GM12878 (cell line): ENCODE measurements around the gene PLEKHA1. TPM values are rescaled to one million over a fixed set of nuclear protein-coding genes. Genes with fewer than 3 reads are reported as not detected.

Experiments
- ATAC-seq: fragments of 200-7000 bp; cut with Tn5 transposase; 3 replicates; pipeline ENCODE4 v1.9.1; 2020; ENCODE audit warnings: mild to moderate bottlenecking, moderate library complexity
- BruUV-seq: library from RNA; stranded (reverse); fragments of 400-500 nt; replicated peaks from 2 replicates; lab custom pipeline; 2021; lab: Mats Ljungman, UMichigan
- CTCF ChIA-PET: fragments of 300-600 bp; sonication (Branson Sonifier 250); formaldehyde crosslinking; extraction: SDS; loops from one replicate; lab custom pipeline; 2021; ENCODE audit warnings: inconsistent platforms; lab: Yijun Ruan, JAX
- POLR2A ChIA-PET: fragments of 350-600 bp; formaldehyde crosslinking; extraction: SDS; loops from one replicate; lab custom pipeline; 2021; ENCODE audit warnings: inconsistent platforms; lab: Charles Lee
- RAD21 ChIA-PET: fragments of 300-600 bp; sonication (Branson Sonifier 250); formaldehyde crosslinking; loops from one replicate; lab custom pipeline; 2023; ENCODE audit warnings: antibody characterized with exemption; ENCODE audit not compliant: unreplicated experiment; lab: Charles Lee
- SMC1A ChIA-PET: fragments of 300-600 bp; sonication (Branson Sonifier 250); formaldehyde crosslinking; loops from one replicate; lab custom pipeline; 2023; ENCODE audit not compliant: unreplicated experiment, uncharacterized antibody; lab: Charles Lee
- DNase-seq: peaks from one replicate; pipeline ENCODE4 v3.0.0-alpha.2; 2011; ENCODE audit warnings: low read depth, low spot score
- FAIRE-seq: peaks from 3 replicates; lab custom pipeline; 2011; peaks lifted over from hg19 to GRCh38; lab: Jason Lieb, UNC
- H2AFZ ChIP-seq: 2 replicates; pipeline ENCODE4 v1.6.0; 2011; ENCODE audit warnings: low read depth, low read length, control low read depth; ENCODE audit not compliant: control insufficient read depth
- H3K27ac ChIP-seq: 2 replicates; pipeline ENCODE4 v1.5.1; 2011; ENCODE audit warnings: control low read depth; ENCODE audit not compliant: control insufficient read depth, insufficient read depth
- H3K27me3 ChIP-seq, 2 experiments: replicated peaks in 1 of 2; 2 replicates each; pipeline versions ENCODE4 v1.6.0 to v1.6.1; 2011; ENCODE audit warnings: low read length in 1 of 2; ENCODE audit not compliant: control insufficient read depth in 2 of 2, insufficient read depth in 2 of 2
- H3K36me3 ChIP-seq, 2 experiments: 2 replicates each; pipeline ENCODE4 v1.5.1; 2011; ENCODE audit warnings: low read length in 1 of 2; ENCODE audit not compliant: control insufficient read depth in 2 of 2, insufficient read depth in 2 of 2
- H3K4me1 ChIP-seq: 2 replicates; pipeline ENCODE4 v1.6.1; 2011; ENCODE audit warnings: mild to moderate bottlenecking, low read length, moderate library complexity, mixed read lengths; ENCODE audit not compliant: control insufficient read depth, insufficient read depth
- H3K4me2 ChIP-seq: 2 replicates; pipeline ENCODE4 v1.6.0; 2011; ENCODE audit warnings: control low read depth; ENCODE audit not compliant: control insufficient read depth, insufficient read depth
- H3K4me3 ChIP-seq: fragments of 200-600 bp; sonication (generic); 2 replicates; pipeline ENCODE4 v1.5.1; 2016
- H3K79me2 ChIP-seq: 2 replicates; pipeline ENCODE4 v1.6.0; 2011; ENCODE audit warnings: low read length; ENCODE audit not compliant: control insufficient read depth, insufficient read depth
- H3K9ac ChIP-seq: 2 replicates; pipeline ENCODE4 v1.8.0; 2011; ENCODE audit warnings: low read length, control low read depth, mixed read lengths; ENCODE audit not compliant: control insufficient read depth, insufficient read depth
- H3K9me3 ChIP-seq: replicated peaks from 3 replicates; pipeline ENCODE4 v1.5.1; 2011; ENCODE audit warnings: mild to moderate bottlenecking, low read length; ENCODE audit not compliant: control insufficient read depth, insufficient read depth
- H4K20me1 ChIP-seq: 2 replicates; pipeline ENCODE4 v1.6.0; 2011; ENCODE audit not compliant: control insufficient read depth, insufficient read depth
- ATF7 ChIP-seq: fragments of 450-650 bp; IDR thresholded peaks from 2 replicates; pipeline ENCODE4 v1.6.1; 2016; ENCODE audit warnings: low read depth, mild to moderate bottlenecking
- CBX3 ChIP-seq: fragments of 200-600 bp; sonication (generic); IDR thresholded peaks from 2 replicates; pipeline ENCODE4 v1.6.1; 2016; ENCODE audit warnings: low read depth, borderline replicate concordance
- CEBPB ChIP-seq, 2 experiments: fragments of 150-350 bp in 1 of 2; IDR thresholded peaks; 2 replicates each; pipeline ENCODE4 v1.6.1; 2012 to 2014; ENCODE audit warnings: low read depth in 2 of 2, low read length in 2 of 2, borderline replicate concordance in 1 of 2, inconsistent platforms in 1 of 2
- CHD4 ChIP-seq: fragments of 200-600 bp; sonication (generic); IDR thresholded peaks from 2 replicates; pipeline ENCODE4 v1.6.1; 2016; ENCODE audit warnings: mild to moderate bottlenecking
- CREM ChIP-seq: IDR thresholded peaks from 2 replicates; pipeline ENCODE4 v1.6.1; 2014; ENCODE audit warnings: antibody characterized with exemption, low read depth
- CTCF ChIP-seq, 3 experiments: IDR thresholded peaks in 2 of 3; conservative IDR thresholded peaks in 1 of 3; 2 replicates each; pipeline ENCODE4 v1.5.1; 2011; ENCODE audit warnings: low read depth in 3 of 3, low read length in 3 of 3, mild to moderate bottlenecking in 3 of 3, control low read depth in 2 of 3, moderate library complexity in 2 of 3, inconsistent platforms in 1 of 3, mixed read lengths in 1 of 3; ENCODE audit not compliant: control insufficient read depth in 2 of 3, insufficient read depth in 1 of 3; ENCODE audit errors: extremely low read depth in 1 of 3
- HCFC1 ChIP-seq: fragments of 150-350 bp; IDR thresholded peaks from 2 replicates; pipeline ENCODE4 v1.6.1; 2014; ENCODE audit warnings: low read length
- IRF3 ChIP-seq: fragments of 450-650 bp; IDR thresholded peaks from 2 replicates; pipeline ENCODE4 v1.6.1; 2014; ENCODE audit warnings: mild to moderate bottlenecking
- JUNB ChIP-seq: IDR thresholded peaks from 2 replicates; pipeline ENCODE4 v1.6.1; 2016; ENCODE audit warnings: antibody characterized with exemption, mild to moderate bottlenecking
- MYC ChIP-seq: IDR thresholded peaks from 2 replicates; pipeline ENCODE4 v1.6.1; 2011; ENCODE audit warnings: mild to moderate bottlenecking, low read length, moderate library complexity, inconsistent platforms; ENCODE audit not compliant: insufficient read depth, insufficient replicate concordance, insufficient read length, severe bottlenecking
- NR2C1 ChIP-seq: fragments of 450-650 bp; IDR thresholded peaks from 2 replicates; pipeline ENCODE4 v1.6.1; 2017; ENCODE audit warnings: antibody characterized with exemption, mild to moderate bottlenecking, moderate library complexity
- RFX5 ChIP-seq: IDR thresholded peaks from 2 replicates; pipeline ENCODE4 v1.6.1; 2011; ENCODE audit warnings: low read depth, low read length, improper control_type of control experiment
- SMAD1 ChIP-seq: fragments of 450-650 bp; IDR thresholded peaks from 2 replicates; pipeline ENCODE4 v1.6.1; 2018; ENCODE audit warnings: mild to moderate bottlenecking, low read depth; ENCODE audit not compliant: partially characterized antibody
- TCF3 ChIP-seq: IDR thresholded peaks from 2 replicates; pipeline ENCODE4 v1.6.1; 2012; ENCODE audit warnings: low read depth, mild to moderate bottlenecking, low read length, borderline replicate concordance; ENCODE audit not compliant: insufficient read depth
- TCF7 ChIP-seq: IDR thresholded peaks from 2 replicates; pipeline ENCODE4 v1.6.1; 2014; ENCODE audit warnings: antibody characterized with exemption, borderline replicate concordance
- WRNIP1 ChIP-seq: IDR thresholded peaks from 2 replicates; pipeline ENCODE4 v1.6.1; 2011; ENCODE audit warnings: low read depth, low read length, improper control_type of control experiment, borderline replicate concordance
- ZBED1 ChIP-seq: IDR thresholded peaks from 2 replicates; pipeline ENCODE4 v1.6.1; 2016; ENCODE audit warnings: borderline replicate concordance
- ZNF592 ChIP-seq: fragments of 450-650 bp; IDR thresholded peaks from 2 replicates; pipeline ENCODE4 v1.6.1; 2017; ENCODE audit warnings: mild to moderate bottlenecking, moderate library complexity
- whole genome bisulfite sequencing: methylation state at CpG from one replicate; pipeline ENCODE4 v1.1.6; 2016; ENCODE audit warnings: low lambda C conversion rate; ENCODE audit not compliant: insufficient replicate concordance, insufficient coverage; ENCODE audit errors: missing lambda C conversion rate; 5-methylcytosine and 5-hydroxymethylcytosine counted together
- in situ Hi-C: fragments of 300-500 bp; cut with MboI; formaldehyde crosslinking; loops from 9 replicates; pipeline ENCODE4 v1.14.3; 2018; ENCODE audit warnings: mixed read lengths
- intact Hi-C: fragments of 100-400 bp; cut with micrococcal nuclease; formaldehyde crosslinking; loops from one replicate; pipeline ENCODE4 v1.14.2; 2022; ENCODE audit not compliant: unreplicated experiment
- polyA plus RNA-seq, 11 experiments: library from polyadenylated mRNA; depleted of rRNA in 4 of 11; unstranded in 6 of 11; stranded (reverse) in 5 of 11; fragments of >200 nt; fragmentation: Nextera tagmentation in 4 of 11; fragmentation: Illumina TruSeq in 1 of 11; extraction: Ambion mirVana in 4 of 11; extraction: Trizol in 1 of 11; gene quantifications; 1 replicate in 1 of 11; 2 replicates in 10 of 11; pipeline versions ENCODE4 v1.2.1 to v1.2.3, GENCODE V29; 2011 to 2016; ENCODE audit warnings: inconsistent platforms in 2 of 11, missing spikeins in 2 of 11, low read depth in 1 of 11
- total RNA-seq, 4 experiments: library from RNA; depleted of rRNA in 3 of 4; stranded (reverse); fragments of >200 nt in 3 of 4; fragmentation: Illumina TruSeq in 1 of 4; extraction: Trizol in 1 of 4; gene quantifications; 2 replicates each; pipeline versions ENCODE4 v1.2.1 to v1.2.3, GENCODE V29; 2013 to 2021

Gene PLEKHA1
- total and polyA plus RNA-seq, 10 of the 15 experiments (the other 5 are each of a cell fraction or from before 2014, with no cell fraction given): 0.15 to 6.0 (median 0.32) TPM

GRCh38 chr10:122461729-122462532 is 87.4 kb downstream of the PLEKHA1 start:
- Histone ChIP-seq H3K4me2 (no peak overlapping the region), H3K36me3 (no peaks in the 10 kb centered on the region), H3K27ac (no peak overlapping the region), H3K79me2 (no peaks in the 10 kb centered on the region), H3K27me3 (peaks cover 1 to 14% of the 10 kb centered on the region in 2 experiments), H4K20me1 (no peaks in the 10 kb centered on the region), H3K9ac (no peak overlapping the region), H2AFZ (no peak overlapping the region), H3K4me1 (no peaks in the 10 kb centered on the region), H3K4me3 (no peak overlapping the region), H3K9me3 (no peaks in the 10 kb centered on the region)
- BruUV-seq: no TSS peak
- ChIA-PET SMC1A (no interaction called here), POLR2A (no interaction called here), RAD21 (no interaction called here), CTCF (no interaction called here)
- FAIRE-seq (no peak), ATAC-seq (no peak), DNase-seq (no peak)
- intact Hi-C loops (no loop called here), in situ Hi-C loops (no loop called here)
- WGBS: 19% methylated on average over 76 of the region's 95 CpGs
- no peak for TF ChIP-seq TCF3
- TF ChIP-seq IRF3: no peak
- no peak for TF ChIP-seq HCFC1
- TF ChIP-seq CTCF (IDR thresholded peaks at IDR 0.05 in 2 of 3, conservative IDR thresholded peaks at IDR 0.05 in 1 of 3; ENCODE audit: control insufficient read depth in 2 of 3, extremely low read depth in 1 of 3, insufficient read depth in 1 of 3, low read depth in 3 of 3, low read length in 3 of 3): no peak
- no peak for TF ChIP-seq ATF7
- no peak for TF ChIP-seq CBX3
- no peak for TF ChIP-seq MYC
- TF ChIP-seq CHD4: no peak
- TF ChIP-seq WRNIP1: no peak
- no peak for TF ChIP-seq JUNB
- no peak for TF ChIP-seq SMAD1
- no peak for TF ChIP-seq CEBPB (IDR thresholded peaks at IDR 0.05; ENCODE audit: borderline replicate concordance in 1 of 2, low read depth in 2 of 2, low read length in 2 of 2)
- TF ChIP-seq ZNF592: no peak
- no peak for TF ChIP-seq CREM
- TF ChIP-seq RFX5: no peak
- no peak for TF ChIP-seq TCF7
- TF ChIP-seq ZBED1: no peak
- no peak for TF ChIP-seq NR2C1
